ENCODE data around the gene DTX2.
"Not testable (repeated sequence)": the region's sequence is repeated elsewhere in the genome, so short reads cannot be mapped to it uniquely, and the experiment has no call there.

DTX2 gene

DNA sequence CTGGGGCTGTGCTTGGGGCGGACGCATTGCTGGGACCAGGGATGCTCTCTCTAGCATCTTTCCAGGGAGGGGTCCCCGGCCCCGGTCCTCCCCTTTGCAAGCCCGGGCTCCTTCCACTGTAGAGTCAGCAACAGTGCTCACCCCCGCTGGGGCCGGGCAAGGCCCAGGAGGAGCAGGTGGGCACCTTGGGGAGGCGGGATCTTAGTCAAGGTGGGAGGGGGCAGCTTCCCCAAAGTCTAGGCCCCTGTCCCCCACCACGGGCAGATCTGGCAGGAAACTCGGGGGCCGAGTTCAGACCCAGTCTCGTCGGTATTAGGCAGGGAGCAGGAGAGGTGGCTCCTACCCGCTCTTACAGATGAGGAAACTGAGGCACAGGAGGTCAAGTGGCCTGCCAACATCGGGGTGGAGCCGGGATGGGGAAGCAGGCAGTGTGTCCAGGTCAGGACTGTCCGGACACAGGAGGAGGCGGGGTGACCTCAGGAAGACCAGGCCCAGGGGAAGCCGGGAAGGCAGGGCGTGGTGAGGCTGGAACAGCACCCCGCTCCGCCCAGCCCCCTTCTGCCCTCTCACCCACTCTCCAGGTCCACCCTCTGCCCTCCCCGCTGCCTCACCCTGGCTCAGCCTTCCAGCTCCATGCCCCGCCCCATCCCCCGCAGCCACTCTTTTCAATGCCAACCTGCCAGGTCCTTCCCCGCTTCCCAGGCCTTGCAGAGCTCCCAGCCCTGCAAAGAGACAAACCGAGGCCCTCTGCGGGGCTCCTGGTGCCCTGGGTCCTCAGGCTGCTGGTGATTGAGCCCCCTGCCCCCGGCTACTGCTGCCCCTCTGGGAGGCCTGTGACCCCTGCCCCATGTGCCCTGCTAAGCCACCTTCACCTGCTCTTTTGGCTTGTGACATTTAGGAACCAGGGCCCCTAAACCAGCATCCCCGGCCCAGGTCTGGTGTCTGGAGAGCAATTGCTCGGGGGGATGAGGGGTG is 50.7 kb downstream of the DTX2 start:
- not testable (repeated sequence) for DNase-seq (ENCODE audit: low spot score)

DNA sequence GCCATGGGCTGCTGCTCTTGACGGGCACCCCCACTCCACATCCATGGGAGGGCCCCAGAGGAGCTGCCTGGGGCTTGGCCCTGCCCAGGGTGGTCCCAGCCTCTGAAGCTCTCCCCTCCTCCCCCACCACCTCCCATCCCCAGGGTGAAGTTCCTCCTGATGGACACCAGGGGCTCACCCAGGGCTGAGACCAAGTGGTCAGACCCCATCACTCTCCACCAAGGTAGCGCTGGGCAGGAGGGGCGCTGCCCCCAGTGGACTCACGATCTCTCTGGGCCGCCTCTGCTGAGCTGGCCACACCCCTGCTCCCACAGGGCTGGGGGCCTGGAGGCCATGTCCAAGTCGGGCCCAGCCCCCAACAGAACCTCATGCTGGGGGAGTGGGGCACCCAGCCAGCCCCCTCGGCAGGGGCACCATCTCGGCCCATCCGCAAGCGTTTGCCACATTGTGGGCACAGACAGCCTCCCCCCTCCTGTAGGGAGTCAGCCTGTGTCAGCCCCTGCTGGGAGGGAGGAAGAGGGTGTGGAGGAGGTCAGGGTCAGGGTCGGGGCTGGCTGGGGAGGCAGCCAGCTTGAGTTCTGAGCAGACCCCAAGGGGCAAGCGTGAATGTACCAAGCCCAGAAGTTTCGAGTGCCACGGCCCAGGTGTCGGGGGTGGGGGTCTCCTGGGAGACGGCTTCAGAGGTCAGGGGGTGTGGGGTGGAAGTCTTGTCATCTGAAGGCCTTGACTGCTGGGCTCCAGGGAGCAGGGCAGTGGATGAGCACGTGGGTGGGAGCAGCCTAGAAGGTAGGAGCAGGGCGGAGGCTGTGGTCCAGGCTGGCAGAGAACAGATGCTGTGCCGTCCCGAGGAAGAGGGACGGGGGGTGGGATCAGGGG is 51.7 kb downstream of the DTX2 start:
- DNase-seq (ENCODE audit: low spot score), result peak; percentile 1

DNA sequence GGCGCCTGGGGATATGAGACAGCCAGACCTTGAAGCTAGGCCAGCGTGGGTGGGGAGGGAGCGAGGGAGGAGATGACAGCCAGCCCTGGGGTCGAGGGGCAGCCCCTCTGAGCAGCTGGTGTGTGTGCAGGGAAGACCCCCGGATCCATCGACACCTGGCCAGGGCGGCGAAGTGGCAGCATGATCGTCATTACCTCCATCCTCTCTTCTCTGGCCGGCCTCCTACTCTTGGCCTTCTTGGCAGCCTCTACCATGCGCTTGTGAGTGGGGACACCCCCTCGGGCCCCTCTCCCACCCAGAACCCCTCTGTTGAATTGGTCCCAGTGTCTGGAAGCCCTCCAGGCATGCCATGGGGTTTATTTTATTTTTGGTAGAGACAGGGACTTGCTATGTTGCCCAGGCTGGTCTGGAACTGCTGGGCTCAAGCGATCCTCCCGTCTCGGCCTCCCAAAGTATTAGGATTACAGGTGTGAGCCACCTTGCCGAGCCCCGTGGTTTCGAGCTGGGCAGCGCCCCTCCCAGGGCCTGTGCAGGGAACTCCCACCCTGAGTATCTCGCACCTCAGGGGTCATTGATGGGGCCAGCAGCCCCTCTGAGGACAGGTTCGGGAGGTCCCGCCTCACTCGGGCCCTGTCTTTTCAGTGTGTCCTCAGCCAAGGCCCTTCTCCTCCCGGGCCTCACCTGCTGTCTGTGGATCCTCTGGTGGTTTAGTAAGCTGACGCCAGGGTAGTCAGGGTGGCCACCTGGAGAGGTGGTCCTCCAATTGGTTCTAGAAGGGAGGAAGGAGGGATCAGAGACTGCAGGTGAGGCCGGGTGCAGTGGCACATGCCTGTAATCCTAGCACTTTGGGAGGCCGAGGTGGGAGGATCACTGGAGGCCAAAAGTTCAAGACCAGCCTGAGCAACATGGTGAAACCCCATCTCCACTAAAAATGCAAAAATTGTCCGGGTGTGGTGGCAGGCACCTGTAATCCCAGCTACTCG is 52.6 kb downstream of the DTX2 start:
- no peak for DNase-seq (ENCODE audit: low spot score)

DNA sequence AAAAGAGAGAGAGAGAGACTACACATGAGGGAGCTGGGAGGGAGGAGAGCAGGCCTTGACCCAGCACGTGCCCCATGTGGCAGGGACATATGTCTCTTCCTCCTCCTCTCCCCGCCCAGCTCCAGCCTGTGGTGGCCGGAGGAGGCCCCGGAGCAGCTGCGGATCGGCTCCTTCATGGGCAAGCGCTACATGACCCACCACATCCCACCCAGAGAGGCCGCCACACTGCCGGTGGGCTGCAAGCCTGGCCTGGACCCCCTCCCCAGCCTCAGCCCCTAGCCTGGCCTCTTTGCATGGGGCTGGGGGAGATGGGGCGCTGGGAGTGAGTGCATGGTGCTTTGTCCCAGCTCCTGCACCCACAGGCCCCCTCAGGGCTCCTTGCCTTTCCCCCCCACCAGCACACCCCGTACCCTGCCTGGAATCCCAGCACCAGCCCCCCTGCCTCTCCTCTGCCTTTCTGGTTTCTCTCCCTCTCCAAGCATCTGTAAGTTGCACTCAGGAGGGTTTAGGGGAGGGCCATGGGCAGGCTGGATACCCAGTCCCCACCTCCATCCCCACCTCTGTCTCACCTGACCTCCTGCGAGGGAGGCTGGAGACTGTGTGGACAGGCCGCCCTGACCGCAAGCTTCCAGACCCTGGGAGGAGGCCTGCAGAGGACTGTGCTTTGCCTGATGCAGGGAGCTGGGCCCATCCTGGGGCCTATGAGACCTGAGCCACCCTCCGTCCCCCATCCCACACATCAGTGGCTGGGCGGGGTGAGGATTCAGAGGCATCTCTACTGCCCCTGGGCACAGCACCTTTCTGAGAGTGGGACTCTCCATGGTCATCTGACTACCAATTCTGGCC is 53.6 kb downstream of the DTX2 start:
- no peak for DNase-seq (ENCODE audit: low spot score)

DNA sequence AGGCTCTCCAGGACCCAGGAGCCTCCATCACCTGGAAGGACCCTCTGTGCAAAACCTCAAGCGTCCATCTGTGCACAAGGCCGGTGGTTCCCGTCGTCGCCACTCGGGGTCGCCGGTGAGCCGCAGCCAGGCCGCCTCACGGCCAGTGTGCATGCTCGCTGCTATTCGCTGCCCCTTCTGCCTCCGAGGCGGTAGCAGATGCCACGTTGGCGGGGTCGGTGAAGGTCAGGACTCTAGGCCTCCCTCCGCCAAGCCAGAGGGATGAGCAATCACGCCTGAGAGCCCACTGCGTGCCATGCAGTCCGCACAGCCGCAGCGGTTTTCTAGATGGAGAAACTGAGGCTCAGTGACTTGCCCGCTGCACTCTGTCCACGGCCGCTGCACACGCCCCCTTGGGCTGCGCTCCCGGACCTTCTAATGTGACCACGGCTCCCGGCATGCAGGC is 54.5 kb downstream of the DTX2 start:
- DNase-seq (ENCODE audit: low spot score), result peak; percentile 76

DNA sequence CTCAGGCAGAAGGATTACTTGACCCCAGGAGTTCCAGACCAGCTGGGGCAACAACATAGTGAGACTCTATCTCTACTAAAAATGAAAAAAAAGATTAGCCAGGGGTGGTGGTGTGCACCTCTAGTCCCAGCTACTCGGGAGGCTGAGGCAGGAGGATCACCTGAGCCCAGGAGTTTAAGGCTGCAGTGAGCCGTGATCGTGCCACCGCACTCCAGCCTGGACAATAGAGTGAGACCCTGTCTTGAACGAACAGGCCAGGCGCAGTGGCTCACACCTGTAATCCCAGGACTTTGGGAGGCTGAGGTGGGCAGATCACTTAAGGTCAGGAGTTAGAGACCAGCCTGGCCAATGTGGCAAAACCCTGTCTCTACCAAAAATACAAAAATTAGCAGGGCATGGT is 55.4 kb downstream of the DTX2 start:
- not testable (repeated sequence) for DNase-seq (ENCODE audit: low spot score)

DNA sequence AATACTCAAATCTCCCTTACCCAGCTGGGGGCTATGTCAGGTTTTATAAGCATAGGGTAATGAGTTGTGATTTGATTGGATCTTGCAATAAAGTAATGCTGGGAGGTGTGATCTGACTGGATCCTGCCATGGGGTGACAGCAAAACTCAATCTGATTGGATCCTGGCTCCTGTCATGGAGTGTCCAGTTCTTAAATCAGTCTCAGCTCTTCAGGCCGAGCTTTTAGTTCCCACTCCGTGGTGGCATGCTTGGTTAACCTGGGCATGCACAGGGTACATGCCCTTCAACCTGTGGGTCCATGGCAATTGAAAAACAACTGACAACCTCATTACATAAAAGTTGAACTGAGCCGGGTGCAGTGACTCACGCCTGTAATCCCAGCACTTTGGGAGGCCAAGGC is 64.7 kb downstream of the DTX2 start:
- not testable (repeated sequence) for DNase-seq (ENCODE audit: low spot score)

DNA sequence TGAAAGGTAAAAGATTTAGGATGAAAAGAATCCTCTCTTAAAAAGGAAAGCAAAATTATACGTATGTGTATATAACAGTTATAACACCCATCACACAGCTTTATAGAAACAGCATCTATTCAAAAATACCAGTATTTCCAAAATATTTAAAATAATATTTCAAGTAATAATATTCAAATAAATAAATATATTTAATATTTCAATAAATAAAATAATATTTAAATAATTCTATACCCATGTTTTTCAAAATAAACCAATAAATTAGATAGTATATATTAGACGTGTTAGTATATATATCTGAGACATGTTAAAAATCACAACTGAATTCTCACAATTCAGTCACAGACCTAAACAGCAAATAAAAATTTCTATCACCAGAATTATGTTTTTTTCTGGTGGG is 70.1 kb downstream of the DTX2 start:
- DNase-seq (ENCODE audit: low spot score), result not testable (repeated sequence)

DNA sequence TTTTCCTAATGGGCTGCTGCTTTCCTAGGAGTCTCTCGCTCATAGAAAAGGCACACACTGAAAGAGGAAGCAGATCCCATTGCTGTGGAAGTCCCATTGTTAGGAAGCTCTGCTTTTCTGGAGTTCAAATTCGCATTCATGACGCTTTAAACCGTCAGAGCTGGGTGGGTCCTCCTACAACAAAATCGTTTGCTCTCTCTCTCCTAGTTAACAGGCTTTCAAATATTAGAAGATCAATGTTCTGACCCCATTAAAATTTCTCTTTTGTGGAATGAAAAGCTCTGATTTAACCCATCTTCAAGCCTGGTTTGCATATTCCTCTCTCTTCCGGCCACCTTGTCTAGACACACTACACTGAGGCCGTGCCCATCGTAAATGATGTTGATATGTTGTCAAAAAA is 81.7 kb downstream of the DTX2 start, which contains the start of gene SPDYE16:
Gene SPDYE16, minus strand, starts transcription at position 101 of the 400 bp plus-strand sequence. CDS start 1,838 bp downstream, outside the sequence.
- not testable (repeated sequence) for DNase-seq (ENCODE audit: low spot score)

DNA sequence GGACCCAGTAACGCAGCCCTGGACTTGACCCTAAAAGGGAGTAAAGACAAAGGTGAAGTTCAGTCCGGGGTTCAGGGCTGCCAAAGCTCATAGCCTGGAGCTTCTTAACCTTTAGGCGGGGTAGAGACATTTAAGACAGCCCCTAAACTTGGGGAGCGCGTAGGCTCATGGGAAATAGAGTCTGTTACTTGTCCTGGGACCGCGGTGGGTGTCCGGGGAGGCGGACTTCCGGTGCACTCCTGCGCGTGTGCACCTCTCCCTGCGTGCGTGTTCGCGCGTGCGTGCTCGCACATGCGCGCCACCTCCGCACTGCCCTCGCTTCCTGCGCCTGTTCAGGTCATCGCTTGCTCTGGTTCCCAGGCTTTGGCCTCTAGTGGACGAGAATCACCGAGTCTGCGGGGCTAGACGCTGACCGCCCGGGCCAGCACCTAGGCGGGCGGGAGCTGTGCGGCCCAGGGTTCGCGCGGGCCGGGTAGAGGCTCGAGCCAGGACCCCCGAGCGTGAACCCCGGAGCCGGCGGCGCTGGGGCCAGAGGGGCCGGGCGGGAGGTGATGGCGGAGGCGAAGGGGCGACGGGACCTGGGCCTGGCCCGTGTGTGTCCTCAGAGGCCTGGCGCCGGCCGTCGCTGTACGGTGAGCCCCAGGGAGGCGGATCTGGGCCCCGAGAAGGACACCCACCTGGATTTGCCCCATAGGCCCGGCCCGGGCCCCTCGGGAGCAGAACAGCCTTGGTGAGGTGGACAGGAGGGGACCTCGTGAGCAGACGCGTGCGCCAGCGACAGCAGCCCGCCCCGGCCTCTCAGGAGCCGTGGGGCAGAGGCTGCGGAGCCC is 87.7 kb downstream of the DTX2 start:
- peak; percentile 92 for DNase-seq (ENCODE audit: low spot score)

DNA sequence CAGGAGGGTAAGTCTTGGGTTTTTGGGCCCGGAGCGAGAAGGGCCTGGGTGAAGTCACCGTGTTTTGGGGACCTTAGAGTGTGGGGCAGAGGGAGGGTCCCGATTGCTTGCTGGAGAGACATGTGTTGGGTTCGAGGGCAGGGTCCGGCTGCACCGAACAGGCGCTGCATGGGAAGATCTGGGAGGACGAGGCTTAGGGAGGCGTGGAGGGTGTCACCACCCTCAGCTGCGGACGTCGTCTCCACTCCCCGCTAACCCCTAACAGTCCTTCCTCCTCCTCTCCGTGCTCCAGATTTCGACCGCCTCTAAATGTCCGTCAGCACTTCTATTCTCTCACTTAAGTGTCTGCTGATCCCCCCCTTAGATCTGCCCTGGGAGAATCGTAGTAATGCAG is 88.3 kb downstream of the DTX2 start:
- peak; percentile 1 for DNase-seq (ENCODE audit: low spot score)

DNA sequence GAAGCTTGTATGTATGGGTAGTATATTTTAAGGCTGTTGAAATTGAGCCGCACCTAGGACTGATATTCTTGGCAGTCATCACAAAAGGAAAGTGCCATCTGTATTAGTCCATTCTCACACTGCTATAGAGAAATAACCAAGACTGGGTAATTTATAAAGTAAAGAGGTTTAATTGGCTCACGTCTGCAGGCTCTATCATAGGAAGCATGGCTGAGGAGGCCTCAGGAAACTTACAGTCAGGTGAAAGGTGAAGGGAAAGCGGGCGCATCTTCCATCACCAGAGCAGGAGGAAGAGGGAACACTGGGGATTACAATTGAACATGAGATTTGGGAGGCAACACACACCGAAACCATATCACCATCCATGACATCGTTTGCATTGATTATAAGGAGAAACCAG is 90.5 kb downstream of the DTX2 start:
- DNase-seq (ENCODE audit: low spot score), result not testable (repeated sequence)
